ENCODE results near the gene PAQR6. TPM values are rescaled to one million over a fixed set of nuclear protein-coding genes. Genes with fewer than 3 reads are reported as not detected.

Gene PAQR6
- total RNA-seq, 1 donor from 2014 or later: 0.51 TPM

GRCh38 chr1:156212833-156213643, 34.8 kb downstream of the PAQR6 start, which contains the start of gene PMF1:
PMF1 (plus strand) TSS chr1:156213007; CDS start chr1:156213016, 9 bp downstream.
- peak; percentile 99 for ATAC-seq (ENCODE audit: poor library complexity)
- peak; percentile 98 for DNase-seq
- intact Hi-C loops (cut with DNase I): no loop called here

- DNase-seq (no peak), ATAC-seq (ENCODE audit: poor library complexity) (no peak)
- intact Hi-C loops (cut with DNase I): no loop called here
These were observed 35.7 kb downstream of the PAQR6 start for GRCh38 chr1:156212130-156212529.

- DNase-seq (no peak), ATAC-seq (ENCODE audit: poor library complexity) (no peak)
- intact Hi-C loops (cut with DNase I): no loop called here
These were observed 36.6 kb downstream of the PAQR6 start for GRCh38 chr1:156211243-156211642.

- ATAC-seq (ENCODE audit: poor library complexity): no peak
- no peak for DNase-seq
- intact Hi-C loops (cut with DNase I): no loop called here
These were observed 43.2 kb downstream of the PAQR6 start for GRCh38 chr1:156204686-156205085.

GRCh38 chr1:156203331-156203730, 44.5 kb downstream of the PAQR6 start:
- intact Hi-C loops (cut with DNase I): no loop called here
- peak; percentile 78 for ATAC-seq (ENCODE audit: poor library complexity)
- DNase-seq: no peak

- no peak for ATAC-seq (ENCODE audit: poor library complexity)
These were observed 47.8 kb downstream of the PAQR6 start for GRCh38 chr1:156200044-156200443.

GRCh38 chr1:156198831-156199349, 49.0 kb downstream of the PAQR6 start:
- DNase-seq: no peak
- ATAC-seq (ENCODE audit: poor library complexity): no peak
- intact Hi-C loops (cut with DNase I): loop anchor here (10.0 kb wide), 1 partner anchor 54 kb away; no protein-coding TSS in a partner anchor

More at GRCh38 chr1:156200044-156200443, 47.8 kb downstream of the PAQR6 start:
- no peak for DNase-seq
- intact Hi-C loops (cut with DNase I): no loop called here

- intact Hi-C loops (cut with DNase I): loop anchor here (10.0 kb wide), 1 partner anchor 52 kb away; no protein-coding TSS in a partner anchor
- ATAC-seq (ENCODE audit: poor library complexity) (no peak), DNase-seq (no peak)
These were observed 51.4 kb downstream of the PAQR6 start for GRCh38 chr1:156196445-156196844.

- no peak for DNase-seq
- ATAC-seq (ENCODE audit: poor library complexity): no peak
- intact Hi-C loops (cut with DNase I): loop anchor here (10.0 kb wide), 1 partner anchor 51 kb away; no protein-coding TSS in a partner anchor
These were observed 52.0 kb downstream of the PAQR6 start for GRCh38 chr1:156195853-156196252.

- no peak for DNase-seq
- intact Hi-C loops (cut with DNase I): loop anchor here (10.0 kb wide), 1 partner anchor 49 kb away; no protein-coding TSS in a partner anchor
- ATAC-seq (ENCODE audit: poor library complexity): peak; percentile 6
These were observed 53.6 kb downstream of the PAQR6 start for GRCh38 chr1:156194300-156194652.

- DNase-seq (peak; percentile 96), ATAC-seq (ENCODE audit: poor library complexity) (peak; percentile 99)
- intact Hi-C loops (cut with DNase I): loop anchor here (10.0 kb wide), 1 partner anchor 49 kb away; no protein-coding TSS in a partner anchor
These were observed 54.2 kb downstream of the PAQR6 start, which contains the start of gene SLC25A44 for GRCh38 chr1:156193488-156194299. SLC25A44 (plus strand) TSS chr1:156194104; CDS start chr1:156199848, 5,744 bp downstream.

Other genes with a start within 250 kb of the PAQR6 start
- gene SSR2, start 227.1 kb downstream of the PAQR6 start, total RNA-seq: 66.9 TPM
- 30.4 TPM for gene UBQLN4, start 194.3 kb downstream of the PAQR6 start, total RNA-seq
- 64.4 TPM for gene LAMTOR2, start 193.3 kb downstream of the PAQR6 start, total RNA-seq
- gene RAB25, start 186.9 kb downstream of the PAQR6 start, total RNA-seq: not detected
- gene MEX3A, start 165.6 kb downstream of the PAQR6 start, total RNA-seq: 0.16 TPM
- 270 TPM for gene LMNA, start 133.3 kb downstream of the PAQR6 start, total RNA-seq
- 1.4 TPM for gene SEMA4A, start 94.5 kb downstream of the PAQR6 start, total RNA-seq
- gene SLC25A44, start 54.0 kb downstream of the PAQR6 start, total RNA-seq: 15.8 TPM
- gene PMF1, start 35.0 kb downstream of the PAQR6 start, total RNA-seq: 64.8 TPM
- gene BGLAP, start 5.9 kb downstream of the PAQR6 start, total RNA-seq: 0.83 TPM
- 82.4 TPM for gene SMG5, start 34.8 kb upstream of the PAQR6 start, total RNA-seq
- gene TMEM79, start 36.3 kb upstream of the PAQR6 start, total RNA-seq: 1.3 TPM
- 14.1 TPM for gene GLMP, start 47.6 kb upstream of the PAQR6 start, total RNA-seq
- not detected for gene VHLL, start 51.3 kb upstream of the PAQR6 start, total RNA-seq
- gene CCT3, start 90.2 kb upstream of the PAQR6 start, total RNA-seq: 128 TPM
- not detected for gene TSACC, start 90.5 kb upstream of the PAQR6 start, total RNA-seq
- not detected for gene RHBG, start 121.2 kb upstream of the PAQR6 start, total RNA-seq

Data from Right ventricle myocardium superior (tissue), 1 donor.